ENCODE measurements around the gene SACM1L. TPM values are rescaled to one million over a fixed set of nuclear protein-coding genes. Genes with fewer than 3 reads are reported as not detected.

Gene SACM1L
- total RNA-seq, 1 donor from 2014 or later = 39.4 TPM

DNA sequence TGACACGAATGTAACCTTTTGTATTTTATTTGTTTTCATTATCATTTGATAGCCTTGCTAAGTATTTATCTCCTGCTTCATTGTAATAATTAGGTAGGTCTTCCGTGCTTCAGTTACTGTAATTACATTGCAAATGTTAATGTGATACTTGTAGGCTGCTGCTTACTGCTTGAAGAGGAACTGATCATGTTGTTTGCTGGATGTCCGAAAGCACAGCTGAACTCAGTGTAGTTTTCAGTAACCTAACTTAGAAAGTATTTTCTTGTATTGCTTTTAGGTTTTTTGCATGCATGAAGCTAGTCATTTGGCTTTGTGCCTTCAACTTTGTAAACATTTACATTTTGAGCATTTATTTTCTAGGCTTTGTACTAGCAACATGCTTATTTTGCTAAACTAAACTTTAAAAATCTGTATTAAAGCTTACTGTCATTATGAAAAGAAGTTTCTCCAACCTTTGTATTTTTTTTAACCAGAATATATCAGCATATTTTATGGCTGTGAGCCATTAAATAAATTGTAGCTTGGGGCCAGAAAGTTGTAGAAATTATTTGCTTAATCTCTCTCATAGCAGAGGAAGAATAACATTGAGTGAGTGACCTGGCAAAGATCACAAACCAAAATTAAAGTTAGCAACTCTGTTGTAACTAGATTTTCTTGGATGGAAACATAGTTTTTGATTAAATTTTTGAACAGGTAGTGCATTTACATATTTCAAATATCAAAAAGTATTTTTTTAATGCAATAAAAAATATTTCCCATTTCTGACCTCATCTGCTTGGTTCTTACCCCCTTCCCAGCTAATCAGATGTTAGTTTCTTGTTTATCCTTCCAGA is 30.7 kb downstream of the SACM1L start:
- Histone ChIP-seq H4K20me1 (ENCODE audit: insufficient read depth, low read length) (no peaks in the 10 kb centered on the region), H3K9ac (ENCODE audit: low read length) (no peak overlapping the region), H3K4me3 (ENCODE audit: insufficient read depth, low read depth, low read length) (no peak overlapping the region), H3K9me3 (ENCODE audit: insufficient read depth, low read depth, low read length) (no peaks in the 10 kb centered on the region), H3K27me3 (ENCODE audit: insufficient read depth, low read length) (no peaks in the 10 kb centered on the region), H3K36me3 (ENCODE audit: insufficient read depth, low read length) (peaks cover 31% of the 10 kb centered on the region), H3K79me2 (ENCODE audit: insufficient read depth, low read length) (peaks cover 1% of the 10 kb centered on the region), H3K27ac (ENCODE audit: low read depth, low read length) (no peak overlapping the region), H3K4me1 (ENCODE audit: insufficient read depth, low read length) (no peaks in the 10 kb centered on the region), H2AFZ (ENCODE audit: low read depth, low read length) (no peak overlapping the region), H3K4me2 (ENCODE audit: low read length) (no peak overlapping the region)
- no peak for DNase-seq (ENCODE audit: low read depth)
- no peak overlapping the region for H3K27ac Mint-ChIP-seq (ENCODE audit: unreplicated experiment)
- no peak for TF ChIP-seq EZH2 (IDR thresholded peaks at IDR 0.05; ENCODE audit: insufficient read depth, low read length)
- TF ChIP-seq, protein P1, sequence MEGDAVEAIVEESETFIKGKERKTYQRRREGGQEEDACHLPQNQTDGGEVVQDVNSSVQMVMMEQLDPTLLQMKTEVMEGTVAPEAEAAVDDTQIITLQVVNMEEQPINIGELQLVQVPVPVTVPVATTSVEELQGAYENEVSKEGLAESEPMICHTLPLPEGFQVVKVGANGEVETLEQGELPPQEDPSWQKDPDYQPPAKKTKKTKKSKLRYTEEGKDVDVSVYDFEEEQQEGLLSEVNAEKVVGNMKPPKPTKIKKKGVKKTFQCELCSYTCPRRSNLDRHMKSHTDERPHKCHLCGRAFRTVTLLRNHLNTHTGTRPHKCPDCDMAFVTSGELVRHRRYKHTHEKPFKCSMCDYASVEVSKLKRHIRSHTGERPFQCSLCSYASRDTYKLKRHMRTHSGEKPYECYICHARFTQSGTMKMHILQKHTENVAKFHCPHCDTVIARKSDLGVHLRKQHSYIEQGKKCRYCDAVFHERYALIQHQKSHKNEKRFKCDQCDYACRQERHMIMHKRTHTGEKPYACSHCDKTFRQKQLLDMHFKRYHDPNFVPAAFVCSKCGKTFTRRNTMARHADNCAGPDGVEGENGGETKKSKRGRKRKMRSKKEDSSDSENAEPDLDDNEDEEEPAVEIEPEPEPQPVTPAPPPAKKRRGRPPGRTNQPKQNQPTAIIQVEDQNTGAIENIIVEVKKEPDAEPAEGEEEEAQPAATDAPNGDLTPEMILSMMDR (IDR thresholded peaks at IDR 0.05; ENCODE audit: insufficient read depth, low read depth, low read length) = no peak
- peaks cover 6% of the 10 kb centered on the region for H3K4me1 Mint-ChIP-seq (ENCODE audit: low read depth, unreplicated experiment)
- no peak overlapping the region for H3K4me3 Mint-ChIP-seq (ENCODE audit: unreplicated experiment)
- H3K27me3 Mint-ChIP-seq (ENCODE audit: low read depth, unreplicated experiment) = no peaks in the 10 kb centered on the region
- no peaks in the 10 kb centered on the region for H3K9me3 Mint-ChIP-seq (ENCODE audit: unreplicated experiment)
- FAIRE-seq = no peak
- peaks cover 20% of the 10 kb centered on the region for H3K36me3 Mint-ChIP-seq (ENCODE audit: low read depth, unreplicated experiment)

DNA sequence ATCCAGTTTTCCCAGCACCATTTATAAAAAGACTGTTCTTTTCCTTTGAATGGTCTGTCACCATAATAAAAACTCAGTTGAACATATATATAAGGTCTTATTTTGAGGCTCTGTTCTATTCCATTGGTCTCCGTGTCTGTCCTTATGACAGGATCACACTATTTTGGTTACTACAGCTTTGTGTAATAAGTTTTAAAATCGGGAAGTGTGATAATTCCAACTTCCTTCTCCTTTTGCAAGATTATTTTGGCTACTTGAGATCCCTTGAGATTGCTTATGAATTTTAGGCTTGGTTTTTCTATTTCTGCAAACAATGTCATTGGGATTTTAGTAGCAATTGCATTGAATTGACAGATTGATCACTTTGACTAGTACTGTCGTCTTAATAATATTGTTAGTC is 35.7 kb downstream of the SACM1L start:
- H3K4me3 Mint-ChIP-seq (ENCODE audit: unreplicated experiment) = no peak overlapping the region
- no peak overlapping the region for H3K27ac Mint-ChIP-seq (ENCODE audit: unreplicated experiment)
- Histone ChIP-seq H2AFZ (ENCODE audit: low read depth, low read length) (no peak overlapping the region), H3K27me3 (ENCODE audit: insufficient read depth, low read length) (no peaks in the 10 kb centered on the region), H3K9me3 (ENCODE audit: insufficient read depth, low read depth, low read length) (no peaks in the 10 kb centered on the region), H3K4me2 (ENCODE audit: low read length) (no peak overlapping the region), H3K27ac (ENCODE audit: low read depth, low read length) (no peak overlapping the region), H4K20me1 (ENCODE audit: insufficient read depth, low read length) (peaks cover 6% of the 10 kb centered on the region), H3K36me3 (ENCODE audit: insufficient read depth, low read length) (peaks cover 30% of the 10 kb centered on the region), H3K4me1 (ENCODE audit: insufficient read depth, low read length) (no peaks in the 10 kb centered on the region), H3K9ac (ENCODE audit: low read length) (no peak overlapping the region), H3K4me3 (ENCODE audit: insufficient read depth, low read depth, low read length) (no peak overlapping the region), H3K79me2 (ENCODE audit: insufficient read depth, low read length) (peaks cover 18% of the 10 kb centered on the region)
- no peaks in the 10 kb centered on the region for H3K9me3 Mint-ChIP-seq (ENCODE audit: unreplicated experiment)
- TF ChIP-seq EZH2 (IDR thresholded peaks at IDR 0.05; ENCODE audit: insufficient read depth, low read length) = no peak
- TF ChIP-seq, protein P1 (IDR thresholded peaks at IDR 0.05; ENCODE audit: insufficient read depth, low read depth, low read length) = no peak
- no peaks in the 10 kb centered on the region for H3K4me1 Mint-ChIP-seq (ENCODE audit: low read depth, unreplicated experiment)
- DNase-seq (ENCODE audit: low read depth) = no peak
- H3K36me3 Mint-ChIP-seq (ENCODE audit: low read depth, unreplicated experiment) = peaks cover 8% of the 10 kb centered on the region
- H3K27me3 Mint-ChIP-seq (ENCODE audit: low read depth, unreplicated experiment) = no peaks in the 10 kb centered on the region
- no peak for FAIRE-seq

DNA sequence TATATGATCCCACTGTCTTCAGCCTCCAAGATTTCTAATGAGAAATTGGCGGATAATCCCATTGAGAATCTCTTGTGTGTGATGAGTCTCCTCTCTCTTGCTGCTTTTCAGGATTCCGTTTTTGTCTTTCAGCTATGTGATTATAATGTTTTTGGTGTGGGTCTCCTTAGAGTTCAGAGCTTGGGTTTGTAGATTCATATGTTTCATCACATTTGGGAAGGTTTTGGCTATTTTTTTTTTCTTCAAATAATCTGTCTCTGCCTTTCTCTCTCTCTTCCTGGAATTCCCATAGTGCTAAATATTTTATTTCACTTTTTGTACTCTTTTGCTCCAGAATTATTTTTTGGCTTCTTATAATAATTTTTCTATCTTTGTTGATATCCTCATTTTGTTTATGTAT is 40.4 kb downstream of the SACM1L start:
- Histone ChIP-seq H3K4me2 (ENCODE audit: low read length) (no peak overlapping the region), H3K27ac (ENCODE audit: low read depth, low read length) (no peak overlapping the region), H3K4me3 (ENCODE audit: insufficient read depth, low read depth, low read length) (no peak overlapping the region), H3K9me3 (ENCODE audit: insufficient read depth, low read depth, low read length) (no peaks in the 10 kb centered on the region), H2AFZ (ENCODE audit: low read depth, low read length) (no peak overlapping the region), H3K9ac (ENCODE audit: low read length) (no peak overlapping the region), H4K20me1 (ENCODE audit: insufficient read depth, low read length) (peaks cover 12% of the 10 kb centered on the region), H3K27me3 (ENCODE audit: insufficient read depth, low read length) (no peaks in the 10 kb centered on the region), H3K36me3 (ENCODE audit: insufficient read depth, low read length) (peaks cover 32% of the 10 kb centered on the region), H3K4me1 (ENCODE audit: insufficient read depth, low read length) (no peaks in the 10 kb centered on the region), H3K79me2 (ENCODE audit: insufficient read depth, low read length) (peaks cover 18% of the 10 kb centered on the region)
- no peaks in the 10 kb centered on the region for H3K4me1 Mint-ChIP-seq (ENCODE audit: low read depth, unreplicated experiment)
- no peak for FAIRE-seq
- H3K9me3 Mint-ChIP-seq (ENCODE audit: unreplicated experiment) = no peaks in the 10 kb centered on the region
- H3K4me3 Mint-ChIP-seq (ENCODE audit: unreplicated experiment) = no peak overlapping the region
- no peak for TF ChIP-seq EZH2 (IDR thresholded peaks at IDR 0.05; ENCODE audit: insufficient read depth, low read length)
- TF ChIP-seq, protein P1 (IDR thresholded peaks at IDR 0.05; ENCODE audit: insufficient read depth, low read depth, low read length) = no peak
- peaks cover 12% of the 10 kb centered on the region for H3K36me3 Mint-ChIP-seq (ENCODE audit: low read depth, unreplicated experiment)
- no peak overlapping the region for H3K27ac Mint-ChIP-seq (ENCODE audit: unreplicated experiment)
- no peaks in the 10 kb centered on the region for H3K27me3 Mint-ChIP-seq (ENCODE audit: low read depth, unreplicated experiment)
- no peak for DNase-seq (ENCODE audit: low read depth)
